ENCODE results near the gene PARP2. TPM values are rescaled to one million over a fixed set of nuclear protein-coding genes. Genes with fewer than 3 reads are reported as not detected.

The PARP2 gene
- total and polyA plus RNA-seq, 4 experiments from 2014 or later, result 13.1 to 25.0 (median 16.9) TPM

- CTCF ChIA-PET (ENCODE audit: partially characterized antibody), result interaction anchor here (0.8 to 1.1 kb wide), 2 partner anchors 31 to 33 kb away, joined by 3 read pairs; no protein-coding TSS in a partner anchor
Measured at GRCh38 chr14:20384886-20385285, 41.5 kb downstream of the PARP2 start.

GRCh38 chr14:20386276-20386855 is 42.9 kb downstream of the PARP2 start:
- H3K27me3 Mint-ChIP-seq, result no peaks in the 10 kb centered on the region
- Histone ChIP-seq H3K4me3 (ENCODE audit: low read length in 2 of 2) (no peak overlapping the region), H3K27me3 (ENCODE audit: insufficient read depth, low read length) (no peaks in the 10 kb centered on the region), H3K9me3 (ENCODE audit: control insufficient read depth in 1 of 2, low read length in 2 of 2) (no peaks in the 10 kb centered on the region), H3K27ac (ENCODE audit: low read depth, low read length) (no peak overlapping the region), H3K4me1 (ENCODE audit: insufficient read depth, low read length) (no peaks in the 10 kb centered on the region), H3K36me3 (ENCODE audit: insufficient read depth, low read length) (peaks cover 90% of the 10 kb centered on the region)
- intact Hi-C loops (cut with micrococcal nuclease), result no loop called here
- POLR2A ChIA-PET (ENCODE audit: partially characterized antibody), result no interaction called here
- H3K27ac Mint-ChIP-seq, result no peak overlapping the region
- DNase-seq, result no peak
- H3K9me3 Mint-ChIP-seq, result peaks cover 0 to 2% (median 0%) of the 10 kb centered on the region in 8 donors
- H3K36me3 Mint-ChIP-seq, result peaks cover 58 to 86% of the 10 kb centered on the region in 2 donors
- H3K4me3 Mint-ChIP-seq, result no peak overlapping the region
- no peaks in the 10 kb centered on the region for H3K4me1 Mint-ChIP-seq
- CTCF ChIA-PET (ENCODE audit: partially characterized antibody), result no interaction called here

More at GRCh38 chr14:20384886-20385285, 41.5 kb downstream of the PARP2 start:
- POLR2A ChIA-PET (ENCODE audit: partially characterized antibody), result no interaction called here
- peaks cover 0 to 2% (median 0%) of the 10 kb centered on the region in 8 donors for H3K9me3 Mint-ChIP-seq
- no peak overlapping the region for H3K4me3 ChIP-seq (ENCODE audit: low read length in 2 of 2)
- H3K27ac Mint-ChIP-seq, result peak overlapping the region in 1 of 7 donors; percentile 43
- H3K9me3 ChIP-seq (ENCODE audit: control insufficient read depth in 1 of 2, low read length in 2 of 2), result no peaks in the 10 kb centered on the region
- H3K27me3 Mint-ChIP-seq, result no peaks in the 10 kb centered on the region
- intact Hi-C loops (cut with micrococcal nuclease), result no loop called here
- H3K36me3 ChIP-seq (ENCODE audit: insufficient read depth, low read length), result peaks cover 91% of the 10 kb centered on the region
- no peaks in the 10 kb centered on the region for H3K4me1 ChIP-seq (ENCODE audit: insufficient read depth, low read length)
- no peaks in the 10 kb centered on the region for H3K4me1 Mint-ChIP-seq
- no peak overlapping the region for H3K4me3 Mint-ChIP-seq
- DNase-seq, result no peak
- no peaks in the 10 kb centered on the region for H3K27me3 ChIP-seq (ENCODE audit: insufficient read depth, low read length)
- peaks cover 64 to 90% of the 10 kb centered on the region in 2 donors for H3K36me3 Mint-ChIP-seq
- no peak overlapping the region for H3K27ac ChIP-seq (ENCODE audit: low read depth, low read length)

DNA sequence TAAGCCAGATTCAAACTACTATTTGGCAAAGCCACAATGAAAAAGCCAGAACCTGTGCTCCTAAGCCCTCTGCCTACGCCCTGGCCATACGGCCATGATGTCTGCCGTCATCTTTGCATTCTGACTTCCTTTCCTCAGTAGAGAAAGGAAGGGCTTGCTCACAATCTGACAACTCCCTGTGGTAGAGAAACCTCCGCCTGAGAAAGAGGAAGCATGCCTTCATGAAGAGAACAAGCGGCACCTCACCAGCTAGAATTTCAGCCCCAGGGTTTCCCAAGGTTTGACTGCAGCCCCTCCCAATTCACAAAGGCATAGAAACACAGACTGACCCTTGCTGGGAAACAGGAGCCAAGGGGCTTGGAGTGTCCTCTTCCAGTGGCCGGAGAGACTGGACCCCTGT is 44.1 kb downstream of the PARP2 start:
- Mint-ChIP-seq H3K4me1 (no peaks in the 10 kb centered on the region), H3K36me3 (peaks cover 54 to 86% of the 10 kb centered on the region in 2 donors), H3K27ac (peak overlapping the region in 1 of 7 donors; percentile 68)

DNA sequence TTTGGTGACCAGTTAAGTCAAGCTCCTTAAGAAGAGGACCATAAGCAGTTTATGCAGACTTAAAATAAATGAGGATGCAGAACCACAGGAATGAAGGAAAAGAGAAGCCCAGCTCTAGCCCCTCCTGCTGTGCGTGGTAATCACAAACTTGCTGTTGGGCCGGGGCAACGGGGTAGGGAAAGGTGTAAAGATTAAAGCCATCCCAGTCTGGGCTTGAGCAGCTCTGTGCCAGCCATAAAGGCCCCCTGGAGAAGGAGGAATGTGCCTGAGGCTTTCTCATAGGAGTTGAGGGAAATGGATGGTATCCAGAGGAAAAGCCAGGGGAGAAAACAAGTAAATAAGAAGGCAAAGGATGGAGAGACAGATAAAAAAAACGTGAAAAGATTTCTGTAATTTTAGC is 44.7 kb downstream of the PARP2 start:
- Mint-ChIP-seq H3K27ac (peak overlapping the region in 3 of 7 donors; percentile 42 to 68 (median 57)), H3K36me3 (peaks cover 54 to 86% of the 10 kb centered on the region in 2 donors), H3K4me1 (no peaks in the 10 kb centered on the region), H3K27me3 (no peaks in the 10 kb centered on the region), H3K9me3 (peaks cover 0 to 2% (median 0%) of the 10 kb centered on the region in 8 donors), H3K4me3 (no peak overlapping the region)
- Histone ChIP-seq H3K36me3 (ENCODE audit: insufficient read depth, low read length) (peaks cover 85% of the 10 kb centered on the region), H3K9me3 (ENCODE audit: control insufficient read depth in 1 of 2, low read length in 2 of 2) (no peaks in the 10 kb centered on the region), H3K4me1 (ENCODE audit: insufficient read depth, low read length) (no peaks in the 10 kb centered on the region), H3K27me3 (ENCODE audit: insufficient read depth, low read length) (no peaks in the 10 kb centered on the region), H3K4me3 (ENCODE audit: low read length in 2 of 2) (no peak overlapping the region), H3K27ac (ENCODE audit: low read depth, low read length) (no peak overlapping the region)
- ChIA-PET CTCF (ENCODE audit: partially characterized antibody) (interaction anchor here (1.3 kb wide), 1 partner anchor 29 kb away, joined by 3 read pairs; no protein-coding TSS in a partner anchor), POLR2A (ENCODE audit: partially characterized antibody) (no interaction called here)
- intact Hi-C loops (cut with micrococcal nuclease), result no loop called here
- DNase-seq, result no peak

More for the DNA sequence above, 44.1 kb downstream of the PARP2 start:
- ChIA-PET CTCF (ENCODE audit: partially characterized antibody) (interaction anchor here (1.3 kb wide), 1 partner anchor 30 kb away, joined by 3 read pairs; no protein-coding TSS in a partner anchor), POLR2A (ENCODE audit: partially characterized antibody) (no interaction called here)
- Histone ChIP-seq H3K4me3 (ENCODE audit: low read length in 2 of 2) (no peak overlapping the region), H3K9me3 (ENCODE audit: control insufficient read depth in 1 of 2, low read length in 2 of 2) (no peaks in the 10 kb centered on the region), H3K27ac (ENCODE audit: low read depth, low read length) (no peak overlapping the region), H3K36me3 (ENCODE audit: insufficient read depth, low read length) (peaks cover 90% of the 10 kb centered on the region), H3K27me3 (ENCODE audit: insufficient read depth, low read length) (no peaks in the 10 kb centered on the region), H3K4me1 (ENCODE audit: insufficient read depth, low read length) (no peaks in the 10 kb centered on the region)
- Mint-ChIP-seq H3K27me3 (no peaks in the 10 kb centered on the region), H3K9me3 (peaks cover 0 to 2% (median 0%) of the 10 kb centered on the region in 8 donors), H3K4me3 (no peak overlapping the region)
- intact Hi-C loops (cut with micrococcal nuclease), result no loop called here
- no peak for DNase-seq

- H3K36me3 ChIP-seq (ENCODE audit: insufficient read depth, low read length), result peaks cover 72% of the 10 kb centered on the region
- CTCF ChIA-PET (ENCODE audit: partially characterized antibody), result interaction anchor here (3.3 kb wide), 1 partner anchor 24 kb away, joined by 10 read pairs; no protein-coding TSS in a partner anchor
- POLR2A ChIA-PET (ENCODE audit: partially characterized antibody), result interaction anchor here (2.0 kb wide), 1 partner anchor 48 kb away, joined by 8 read pairs; the partner anchor contains the start of gene PARP2
- Mint-ChIP-seq H3K27ac (no peak overlapping the region), H3K4me1 (no peaks in the 10 kb centered on the region), H3K27me3 (no peaks in the 10 kb centered on the region), H3K36me3 (peaks cover 53 to 77% of the 10 kb centered on the region in 2 donors), H3K9me3 (no peaks in the 10 kb centered on the region), H3K4me3 (no peak overlapping the region)
- intact Hi-C loops (cut with micrococcal nuclease), result no loop called here
- no peaks in the 10 kb centered on the region for H3K27me3 ChIP-seq (ENCODE audit: insufficient read depth, low read length)
- H3K4me1 ChIP-seq (ENCODE audit: insufficient read depth, low read length), result no peaks in the 10 kb centered on the region
- no peak overlapping the region for H3K4me3 ChIP-seq (ENCODE audit: low read length in 2 of 2)
- H3K9me3 ChIP-seq (ENCODE audit: control insufficient read depth in 1 of 2, low read length in 2 of 2), result no peaks in the 10 kb centered on the region
- no peak for DNase-seq
- H3K27ac ChIP-seq (ENCODE audit: low read depth, low read length), result no peak overlapping the region
Measured at GRCh38 chr14:20391505-20391904, 48.1 kb downstream of the PARP2 start.

GRCh38 chr14:20397511-20397910 is 54.1 kb downstream of the PARP2 start:
- POLR2A ChIA-PET (ENCODE audit: partially characterized antibody), result interaction anchor here (1.0 to 2.0 kb wide), 2 partner anchors 10 to 16 kb away, joined by 3 to 5 read pairs; partner anchors contain the start of gene TEP1
- intact Hi-C loops (cut with micrococcal nuclease), result no loop called here
- Histone ChIP-seq H3K27me3 (ENCODE audit: insufficient read depth, low read length) (no peaks in the 10 kb centered on the region), H3K4me1 (ENCODE audit: insufficient read depth, low read length) (no peaks in the 10 kb centered on the region), H3K27ac (ENCODE audit: low read depth, low read length) (no peak overlapping the region), H3K4me3 (ENCODE audit: low read length in 2 of 2) (no peak overlapping the region), H3K9me3 (ENCODE audit: control insufficient read depth in 1 of 2, low read length in 2 of 2) (no peaks in the 10 kb centered on the region), H3K36me3 (ENCODE audit: insufficient read depth, low read length) (peaks cover 49% of the 10 kb centered on the region)
- DNase-seq, result no peak
- H3K36me3 Mint-ChIP-seq, result peaks cover 45 to 63% of the 10 kb centered on the region in 2 donors
- no peaks in the 10 kb centered on the region for H3K27me3 Mint-ChIP-seq
- CTCF ChIA-PET (ENCODE audit: partially characterized antibody), result interaction anchor here (1.9 kb wide), 1 partner anchor 18 kb away, joined by 7 read pairs; no protein-coding TSS in a partner anchor
- H3K4me1 Mint-ChIP-seq, result peaks cover 10 to 16% (median 15%) of the 10 kb centered on the region in 4 donors
- no peak overlapping the region for H3K4me3 Mint-ChIP-seq
- H3K27ac Mint-ChIP-seq, result no peak overlapping the region
- H3K9me3 Mint-ChIP-seq, result no peaks in the 10 kb centered on the region

- H3K36me3 ChIP-seq (ENCODE audit: insufficient read depth, low read length), result peaks cover 47% of the 10 kb centered on the region
- Mint-ChIP-seq H3K36me3 (peaks cover 53 to 75% of the 10 kb centered on the region in 2 donors), H3K4me1 (peaks cover 14 to 24% (median 20%) of the 10 kb centered on the region in 4 donors), H3K4me3 (no peak overlapping the region), H3K27ac (peak overlapping the region in 4 of 7 donors; percentile 1 to 81 (median 60)), H3K27me3 (no peaks in the 10 kb centered on the region), H3K9me3 (no peaks in the 10 kb centered on the region)
- H3K4me1 ChIP-seq (ENCODE audit: insufficient read depth, low read length), result no peaks in the 10 kb centered on the region
- CTCF ChIA-PET (ENCODE audit: partially characterized antibody), result interaction anchor here (1.6 to 7.0 kb wide), 2 partner anchors 14 to 130 kb away, joined by 4 to 48 read pairs; partner anchors contain the start of gene TEP1
- no peak for DNase-seq
- no peak overlapping the region for H3K27ac ChIP-seq (ENCODE audit: low read depth, low read length)
- no peaks in the 10 kb centered on the region for H3K27me3 ChIP-seq (ENCODE audit: insufficient read depth, low read length)
- H3K9me3 ChIP-seq (ENCODE audit: control insufficient read depth in 1 of 2, low read length in 2 of 2), result no peaks in the 10 kb centered on the region
- POLR2A ChIA-PET (ENCODE audit: partially characterized antibody), result no interaction called here
- intact Hi-C loops (cut with micrococcal nuclease), result no loop called here
- H3K4me3 ChIP-seq (ENCODE audit: low read length in 2 of 2), result no peak overlapping the region
Measured at GRCh38 chr14:20400589-20400964, 57.1 kb downstream of the PARP2 start.
